ENCODE data around the gene NUP205. TPM values are rescaled to one million over a fixed set of nuclear protein-coding genes. Genes with fewer than 3 reads are reported as not detected.
"Not testable (repeated sequence)": the region's sequence is repeated elsewhere in the genome, so short reads cannot be mapped to it uniquely, and the experiment has no call there.

Gene NUP205
- total RNA-seq, 4 donors from 2014 or later = 33.1 to 37.1 (median 34.0) TPM

DNA sequence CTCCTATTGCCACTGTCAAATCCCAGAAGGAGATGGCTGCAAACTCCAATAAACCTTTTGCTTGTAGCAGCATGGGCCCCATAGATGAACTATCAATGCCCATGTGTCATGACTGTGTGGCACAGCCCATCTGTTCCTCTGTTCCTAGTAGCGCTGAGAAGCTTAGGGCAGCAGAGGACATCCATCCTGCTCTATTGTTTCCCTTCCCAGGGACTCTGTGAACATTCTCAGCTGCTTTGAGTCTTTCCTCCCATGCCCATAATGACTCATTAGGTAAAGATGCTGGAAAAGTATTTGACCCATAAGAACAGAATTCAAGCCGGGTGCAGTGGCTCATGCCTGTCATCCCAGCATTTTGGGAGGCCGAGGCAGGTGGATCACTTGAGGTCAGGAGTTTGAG, 132.8 kb downstream of the NUP205 start:
- Histone ChIP-seq H3K27me3 (no peaks in the 10 kb centered on the region), H3K9me3 (no peaks in the 10 kb centered on the region), H3K27ac (no peak overlapping the region), H3K4me3 (replicated peaks in 1 of 3) (no peak overlapping the region), H3K36me3 (peaks cover 0 to 3% of the 10 kb centered on the region in 2 donors), H3K4me1 (peaks cover 0 to 3% of the 10 kb centered on the region in 2 donors)
- WGBS, 2 donors = 85 to 96% methylated on average over 3 of the region's 3 CpGs
- intact Hi-C loops (cut with DNase I) = no loop called here
- no peak for DNase-seq
- TF ChIP-seq POLR2A (IDR thresholded peaks at IDR 0.05) (no peak), CTCF (IDR thresholded peaks at IDR 0.05) (no peak)

- Histone ChIP-seq H3K4me3 (replicated peaks in 1 of 3) (no peak overlapping the region), H3K27me3 (no peaks in the 10 kb centered on the region), H3K36me3 (peaks cover 0 to 3% of the 10 kb centered on the region in 2 donors), H3K9me3 (no peaks in the 10 kb centered on the region), H3K4me1 (peaks cover 0 to 3% of the 10 kb centered on the region in 2 donors), H3K27ac (no peak overlapping the region)
- 64 to 77% methylated on average over 3 of the region's 3 CpGs for WGBS, 2 donors
- TF ChIP-seq POLR2A (IDR thresholded peaks at IDR 0.05) (no peak), CTCF (IDR thresholded peaks at IDR 0.05) (no peak)
- DNase-seq = no peak
- intact Hi-C loops (cut with DNase I) = no loop called here
Measured at GRCh38 chr7:135692055-135692454, 134.3 kb downstream of the NUP205 start.

- WGBS, 2 donors = 96 to 100% methylated on average over 7 of the region's 7 CpGs
- intact Hi-C loops (cut with DNase I); H3K4me1 ChIP-seq; H3K4me3 ChIP-seq (replicated peaks in 1 of 3); DNase-seq; H3K9me3 ChIP-seq; H3K27me3 ChIP-seq; H3K36me3 ChIP-seq; H3K27ac ChIP-seq: not testable (repeated sequence)
Measured at GRCh38 chr7:135692606-135693005, 134.9 kb downstream of the NUP205 start.

DNA sequence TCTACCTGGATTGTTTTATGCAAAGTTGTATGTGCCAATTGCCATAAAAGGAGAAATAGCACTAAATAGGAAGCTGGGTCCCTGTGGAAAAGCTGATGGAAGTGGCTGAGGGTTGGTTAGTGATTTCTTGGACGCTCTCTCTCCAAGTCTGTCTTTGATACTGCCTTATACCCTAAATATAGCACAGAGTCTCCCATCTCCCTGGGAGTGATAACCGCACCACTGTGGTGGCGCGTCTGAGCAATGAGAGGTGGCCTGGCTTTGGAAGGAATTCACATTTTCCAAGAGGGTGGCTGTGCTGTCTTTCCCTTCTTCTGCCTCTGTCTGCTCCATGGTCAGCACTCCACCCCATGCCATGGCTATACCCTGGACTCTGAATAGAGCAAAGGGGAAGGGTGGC, 135.8 kb downstream of the NUP205 start:
- H3K27me3 ChIP-seq = no peaks in the 10 kb centered on the region
- TF ChIP-seq CTCF (IDR thresholded peaks at IDR 0.05) (no peak), POLR2A (IDR thresholded peaks at IDR 0.05) (no peak)
- no peak for DNase-seq
- H3K4me3 ChIP-seq (replicated peaks in 1 of 3) = no peak overlapping the region
- 89 to 96% methylated on average over 4 of the region's 4 CpGs for WGBS, 2 donors
- H3K36me3 ChIP-seq = peaks cover 0 to 3% of the 10 kb centered on the region in 2 donors
- intact Hi-C loops (cut with DNase I) = no loop called here
- no peak overlapping the region for H3K27ac ChIP-seq
- peaks cover 0 to 3% of the 10 kb centered on the region in 2 donors for H3K4me1 ChIP-seq
- no peaks in the 10 kb centered on the region for H3K9me3 ChIP-seq

DNA sequence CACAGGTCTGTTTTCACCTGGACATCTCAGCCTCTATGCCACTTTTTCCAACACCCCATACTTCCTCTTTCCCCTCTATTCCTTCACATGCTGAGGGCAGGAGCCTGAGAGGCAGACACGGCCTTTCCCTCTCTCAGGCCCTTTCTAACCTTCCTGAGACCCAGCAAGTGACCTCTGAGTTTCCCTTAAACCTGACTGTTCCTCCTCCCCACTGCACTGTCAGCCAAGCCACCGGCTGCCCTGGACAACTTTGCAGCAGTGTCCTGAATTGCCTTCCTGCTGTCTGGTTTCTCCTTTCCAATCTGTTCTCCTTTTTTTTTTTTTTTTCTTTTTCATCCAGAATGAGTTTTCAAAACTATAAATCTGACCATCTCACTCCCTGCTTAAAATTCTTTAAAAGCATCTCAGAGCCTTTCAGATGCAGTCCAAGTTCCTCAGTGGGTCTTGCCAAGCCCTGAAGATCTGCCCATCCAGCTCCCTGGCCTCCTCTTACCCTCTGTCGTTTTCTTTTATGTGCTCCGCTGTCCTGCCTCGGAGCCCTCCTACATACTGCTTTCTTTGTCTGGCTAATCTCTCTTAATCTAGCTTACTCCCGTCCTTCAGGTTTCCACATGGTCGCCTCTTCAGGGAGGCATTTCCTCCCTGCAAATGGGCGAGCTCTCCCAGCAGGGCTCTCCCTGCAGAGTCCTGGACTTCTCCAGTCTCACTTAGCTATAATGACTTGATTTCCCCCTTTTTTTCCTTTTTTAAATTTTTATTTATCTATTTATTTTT, 139.7 kb downstream of the NUP205 start:
- TF ChIP-seq CTCF (IDR thresholded peaks at IDR 0.05) (no peak), POLR2A (IDR thresholded peaks at IDR 0.05) (no peak)
- Histone ChIP-seq H3K27ac (no peak overlapping the region), H3K9me3 (no peaks in the 10 kb centered on the region), H3K27me3 (no peaks in the 10 kb centered on the region), H3K36me3 (no peaks in the 10 kb centered on the region), H3K4me3 (replicated peaks in 1 of 3) (no peak overlapping the region), H3K4me1 (peaks cover 0 to 3% of the 10 kb centered on the region in 2 donors)
- DNase-seq = no peak
- intact Hi-C loops (cut with DNase I) = no loop called here
- whole genome bisulfite sequencing, 2 donors = 51 to 58% methylated on average over 8 of the region's 8 CpGs

Small RNA genes lying within 50 kb of the gene (small RNA-seq; reads per million reads assigned to genes)
- gene RNU6-1154P = not detected

Other genes with a start within 250 kb of the NUP205 start
- 10 to 100 TPM; 25.6 to 36.8 (median 29.3) TPM for gene CNOT4, start 47.8 kb upstream of the NUP205 start, total RNA-seq
- 10 to 100 TPM; 28.2 to 42.2 (median 38.6) TPM for gene STMP1, start 104.6 kb downstream of the NUP205 start, total RNA-seq
- gene SLC13A4, start 170.3 kb downstream of the NUP205 start, total RNA-seq = under 1 TPM in 1 of 4 donors, not detected in 3; 0.20 TPM
- 1 to 10 TPM; 2.7 to 5.0 (median 3.5) TPM for gene FAM180A, start 190.9 kb downstream of the NUP205 start, total RNA-seq